Measurements from ENCODE around the gene NEUROG1. TPM values are rescaled to one million over a fixed set of nuclear protein-coding genes. Genes with fewer than 3 reads are reported as not detected.

Gene NEUROG1
- total and polyA plus RNA-seq, 10 donors: not detected

- intact Hi-C loops (cut with DNase I; ENCODE audit: low total_unique reads): loop anchor here (5.0 kb wide), 1 partner anchor 268 kb away; the partner anchor contains the start of gene SLC25A48
- Histone ChIP-seq H3K4me3 (no peak overlapping the region), H3K27me3 (replicated peaks in 1 of 7) (peaks cover 0 to 44% (median 6%) of the 10 kb centered on the region in 7 donors), H3K9me3 (no peaks in the 10 kb centered on the region), H3K4me1 (peaks cover 0 to 12% (median 6%) of the 10 kb centered on the region in 6 donors), H3K36me3 (no peaks in the 10 kb centered on the region), H3K27ac (no peak overlapping the region)
- 85 to 91% (median 86%) methylated on average over 5 of the region's 5 CpGs for WGBS, 5 donors
- TF ChIP-seq CTCF (IDR thresholded peaks at IDR 0.05 in 8 of 11, conservative IDR thresholded peaks at IDR 0.05 in 3 of 11) (no peak), POLR2A (IDR thresholded peaks at IDR 0.05) (no peak), POLR2AphosphoS5 (IDR thresholded peaks at IDR 0.05) (no peak)
- no peak for DNase-seq
Measured at GRCh38 chr5:135564331-135564730, 28.6 kb upstream of the NEUROG1 start.

- Histone ChIP-seq H3K27ac (no peak overlapping the region), H3K36me3 (no peaks in the 10 kb centered on the region), H3K9me3 (no peaks in the 10 kb centered on the region), H3K4me3 (no peak overlapping the region), H3K4me1 (peaks cover 0 to 11% (median 6%) of the 10 kb centered on the region in 6 donors), H3K27me3 (replicated peaks in 1 of 7) (peaks cover 0 to 59% (median 9%) of the 10 kb centered on the region in 7 donors)
- intact Hi-C loops (cut with DNase I; ENCODE audit: low total_unique reads): loop anchor here (5.0 kb wide), 1 partner anchor 271 kb away; the partner anchor contains the start of gene SLC25A48
- WGBS, 5 donors: 84 to 89% (median 86%) methylated on average over 6 of the region's 6 CpGs
- TF ChIP-seq POLR2A (IDR thresholded peaks at IDR 0.05): no peak
- TF ChIP-seq CTCF (IDR thresholded peaks at IDR 0.05 in 8 of 11, conservative IDR thresholded peaks at IDR 0.05 in 3 of 11): no peak
- TF ChIP-seq POLR2AphosphoS5 (IDR thresholded peaks at IDR 0.05): no peak
- DNase-seq: peak; percentile 53
Measured at GRCh38 chr5:135561266-135561665, 25.5 kb upstream of the NEUROG1 start.

GRCh38 chr5:135560858-135561257, 25.1 kb upstream of the NEUROG1 start:
- TF ChIP-seq POLR2A (IDR thresholded peaks at IDR 0.05): no peak
- peak; percentile 28 to 84 (median 70) for TF ChIP-seq CTCF (IDR thresholded peaks at IDR 0.05 in 8 of 11, conservative IDR thresholded peaks at IDR 0.05 in 3 of 11)
- no peak for TF ChIP-seq POLR2AphosphoS5 (IDR thresholded peaks at IDR 0.05)
- 17 to 25% (median 20%) methylated on average over 14 of the region's 14 CpGs for WGBS, 5 donors
- DNase-seq: peak; percentile 81
- Histone ChIP-seq H3K4me1 (peaks cover 0 to 7% (median 6%) of the 10 kb centered on the region in 6 donors), H3K36me3 (no peaks in the 10 kb centered on the region), H3K27ac (no peak overlapping the region), H3K27me3 (replicated peaks in 1 of 7) (peaks cover 0 to 59% (median 9%) of the 10 kb centered on the region in 7 donors), H3K4me3 (no peak overlapping the region), H3K9me3 (no peaks in the 10 kb centered on the region)
- intact Hi-C loops (cut with DNase I; ENCODE audit: low total_unique reads): loop anchor here (5.0 kb wide), 1 partner anchor 271 kb away; the partner anchor contains the start of gene SLC25A48

- Histone ChIP-seq H3K27ac (no peak overlapping the region), H3K4me1 (peaks cover 0 to 7% (median 6%) of the 10 kb centered on the region in 6 donors), H3K9me3 (no peaks in the 10 kb centered on the region), H3K4me3 (no peak overlapping the region), H3K36me3 (no peaks in the 10 kb centered on the region), H3K27me3 (replicated peaks in 1 of 7) (peaks cover 0 to 65% (median 11%) of the 10 kb centered on the region in 7 donors)
- intact Hi-C loops (cut with DNase I; ENCODE audit: low total_unique reads): no loop called here
- TF ChIP-seq CTCF (IDR thresholded peaks at IDR 0.05 in 8 of 11, conservative IDR thresholded peaks at IDR 0.05 in 3 of 11): no peak
- TF ChIP-seq POLR2AphosphoS5 (IDR thresholded peaks at IDR 0.05): no peak
- TF ChIP-seq POLR2A (IDR thresholded peaks at IDR 0.05): no peak
- DNase-seq: peak; percentile 29
- WGBS, 5 donors: 26 to 48% (median 37%) methylated on average over 6 of the region's 6 CpGs
Measured at GRCh38 chr5:135559354-135559753, 23.6 kb upstream of the NEUROG1 start.
